T-cell (primary cell): ENCODE data around the gene MEIS1. TPM values are rescaled to one million over a fixed set of nuclear protein-coding genes. Genes with fewer than 3 reads are reported as not detected.

Source experiments
- ATAC-seq, 4 experiments: fragments of 200-7000 bp in 3 of 4; fragments of 150-1000 bp in 1 of 4; cut with Tn5 transposase; replicated peaks in 1 of 4; 1 replicate in 3 of 4; 2 replicates in 1 of 4; pipeline ENCODE4 v1.10.0; 2021; ENCODE audit warnings: moderate library complexity in 3 of 4, mild to moderate bottlenecking in 2 of 4, moderate number of reproducible peaks in 1 of 4
- CTCF ChIA-PET, 2 donors: fragments of 300-600 bp; sonication (Branson Sonifier 250); formaldehyde crosslinking; loops; one replicate each; lab custom pipeline; 2022; ENCODE audit warnings: antibody characterized with exemption in 2 of 2; lab: Charles Lee
- POLR2A ChIA-PET, 2 donors: fragments of 300-600 bp; sonication (Branson Sonifier 250); formaldehyde crosslinking; loops; one replicate each; lab custom pipeline; 2022; ENCODE audit warnings: antibody characterized with exemption in 2 of 2; lab: Charles Lee
- DNase-seq, 35 experiments: peaks; one replicate each; pipeline versions ENCODE4 v3.0.0 to v3.0.0-alpha.2; 2013 to 2023
- H3K27ac ChIP-seq: one replicate; pipeline ENCODE4 v1.5.1; 2013; ENCODE audit warnings: low read length
- H3K27me3 ChIP-seq, 2 experiments: replicated peaks in 1 of 2; 1 replicate in 1 of 2; 2 replicates in 1 of 2; pipeline versions ENCODE4 v1.6.1 to v1.7.0; 2013; ENCODE audit warnings: low read length in 1 of 2, mixed read lengths in 1 of 2; ENCODE audit not compliant: control insufficient read depth in 2 of 2, insufficient read depth in 2 of 2; ENCODE audit errors: extremely low read depth in 1 of 2
- H3K36me3 ChIP-seq, 2 donors: 1 replicate in 1 of 2; 2 replicates in 1 of 2; pipeline versions ENCODE4 v1.6.1 to v1.7.0; 2013; ENCODE audit warnings: low read length in 1 of 2; ENCODE audit not compliant: control insufficient read depth in 2 of 2, insufficient read depth in 1 of 2; ENCODE audit errors: extremely low read depth in 1 of 2
- H3K4me1 ChIP-seq, 2 experiments: 1 replicate in 1 of 2; 2 replicates in 1 of 2; pipeline versions ENCODE4 v1.6.1 to v1.7.0; 2013; ENCODE audit warnings: low read length in 2 of 2, mixed read lengths in 1 of 2; ENCODE audit not compliant: insufficient read depth in 2 of 2, control insufficient read depth in 1 of 2; ENCODE audit errors: extremely low read depth in 1 of 2
- H3K4me3 ChIP-seq, 2 donors: 1 replicate in 1 of 2; 2 replicates in 1 of 2; pipeline versions ENCODE4 v1.5.1 to v1.7.0; 2013; ENCODE audit warnings: mild to moderate bottlenecking in 2 of 2, low read length in 1 of 2, moderate library complexity in 1 of 2; ENCODE audit not compliant: control insufficient read depth in 1 of 2; ENCODE audit errors: extremely low read depth in 1 of 2
- H3K9me3 ChIP-seq: 2 replicates; pipeline ENCODE4 v1.7.0; 2013
- H3K27ac Mint-ChIP-seq, 2 donors: one replicate each; pipeline ENCODE4 v1.8.0; 2020 to 2021; ENCODE audit warnings: mild to moderate bottlenecking in 2 of 2, mixed read lengths in 2 of 2
- H3K27me3 Mint-ChIP-seq, 2 donors: one replicate each; pipeline ENCODE4 v1.8.0; 2021 to 2022; ENCODE audit warnings: mixed read lengths in 2 of 2
- H3K36me3 Mint-ChIP-seq: one replicate; pipeline ENCODE4 v1.8.0; 2021; ENCODE audit warnings: mixed read lengths
- H3K4me1 Mint-ChIP-seq, 3 donors: one replicate each; pipeline ENCODE4 v1.8.0; 2020 to 2022; ENCODE audit warnings: mixed read lengths in 3 of 3, mild to moderate bottlenecking in 1 of 3
- H3K4me3 Mint-ChIP-seq, 3 donors: one replicate each; pipeline ENCODE4 v1.8.0; 2020 to 2022; ENCODE audit warnings: mild to moderate bottlenecking in 3 of 3, mixed read lengths in 3 of 3, moderate library complexity in 3 of 3
- H3K9me3 Mint-ChIP-seq, 3 donors: one replicate each; pipeline ENCODE4 v1.8.0; 2020 to 2022; ENCODE audit warnings: mixed read lengths in 3 of 3
- WGBS: methylation state at CpG from one replicate; pipeline ENCODE4 v1.1.5; 2013; ENCODE audit warnings: missing lambda C conversion rate; ENCODE audit not compliant: insufficient coverage; 5-methylcytosine and 5-hydroxymethylcytosine counted together
- total RNA-seq, 35 experiments: library from RNA in 6 of 35; stranded (reverse) in 6 of 35; fragments of 120-200 nt in 1 of 35; gene quantifications; one replicate each; pipeline versions ENCODE4 v1.2.1 to v1.2.4 and lab custom pipeline; 2013 to 2026

MEIS1 gene
- total RNA-seq, 5 donors from 2014 or later (not counting 1 experiment from before 2014, with no cell fraction given), result 0.32 to 3.4 (median 0.90) TPM

- POLR2A ChIA-PET, result no interaction called here
- Histone ChIP-seq H3K36me3 (no peaks in the 10 kb centered on the region), H3K27ac (no peak overlapping the region), H3K9me3 (no peaks in the 10 kb centered on the region), H3K4me3 (no peak overlapping the region), H3K27me3 (peaks cover 11 to 52% of the 10 kb centered on the region in 2 experiments), H3K4me1 (peaks cover 7 to 28% of the 10 kb centered on the region in 2 experiments)
- Mint-ChIP-seq H3K4me1 (peaks cover 31 to 33% (median 33%) of the 10 kb centered on the region in 3 donors), H3K27me3 (peaks cover 62 to 76% of the 10 kb centered on the region in 2 donors), H3K4me3 (no peak overlapping the region), H3K9me3 (peaks cover 0 to 2% (median 0%) of the 10 kb centered on the region in 3 donors), H3K27ac (no peak overlapping the region), H3K36me3 (no peaks in the 10 kb centered on the region)
- CTCF ChIA-PET, result no interaction called here
- no peak for ATAC-seq
- WGBS, result 65% methylated on average over 5 of the region's 9 CpGs
- no peak for DNase-seq
Observed at GRCh38 chr2:66430505-66431273, 4.2 kb upstream of the MEIS1 start.

DNA sequence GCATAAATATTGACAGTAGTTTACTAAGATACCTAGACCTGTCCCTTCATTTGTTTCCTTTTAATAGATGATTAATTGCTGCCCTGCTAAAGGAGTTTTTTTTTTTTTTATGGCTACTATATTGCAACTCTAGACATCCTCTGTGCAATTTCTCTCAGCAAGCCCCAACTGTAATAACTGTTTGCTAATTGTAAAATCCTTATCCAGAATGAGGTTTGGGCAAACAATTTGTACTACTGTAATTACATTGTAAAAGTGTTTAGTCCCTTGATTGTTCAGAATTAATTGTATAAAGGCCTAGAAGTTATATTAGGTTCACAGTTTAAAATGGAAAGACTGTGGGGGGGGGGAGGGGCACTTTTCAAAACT, 3.7 kb upstream of the MEIS1 start:
- POLR2A ChIA-PET, result no interaction called here
- Histone ChIP-seq H3K9me3 (no peaks in the 10 kb centered on the region), H3K27ac (no peak overlapping the region), H3K4me3 (no peak overlapping the region), H3K36me3 (no peaks in the 10 kb centered on the region), H3K27me3 (peaks cover 11 to 47% of the 10 kb centered on the region in 2 experiments), H3K4me1 (peaks cover 7 to 28% of the 10 kb centered on the region in 2 experiments)
- Mint-ChIP-seq H3K9me3 (peaks cover 0 to 2% (median 0%) of the 10 kb centered on the region in 3 donors), H3K27me3 (peaks cover 64 to 75% of the 10 kb centered on the region in 2 donors), H3K36me3 (no peaks in the 10 kb centered on the region), H3K27ac (no peak overlapping the region), H3K4me3 (no peak overlapping the region), H3K4me1 (peaks cover 32 to 34% (median 34%) of the 10 kb centered on the region in 3 donors)
- DNase-seq, result no peak
- no peak for ATAC-seq
- CTCF ChIA-PET, result no interaction called here

DNA sequence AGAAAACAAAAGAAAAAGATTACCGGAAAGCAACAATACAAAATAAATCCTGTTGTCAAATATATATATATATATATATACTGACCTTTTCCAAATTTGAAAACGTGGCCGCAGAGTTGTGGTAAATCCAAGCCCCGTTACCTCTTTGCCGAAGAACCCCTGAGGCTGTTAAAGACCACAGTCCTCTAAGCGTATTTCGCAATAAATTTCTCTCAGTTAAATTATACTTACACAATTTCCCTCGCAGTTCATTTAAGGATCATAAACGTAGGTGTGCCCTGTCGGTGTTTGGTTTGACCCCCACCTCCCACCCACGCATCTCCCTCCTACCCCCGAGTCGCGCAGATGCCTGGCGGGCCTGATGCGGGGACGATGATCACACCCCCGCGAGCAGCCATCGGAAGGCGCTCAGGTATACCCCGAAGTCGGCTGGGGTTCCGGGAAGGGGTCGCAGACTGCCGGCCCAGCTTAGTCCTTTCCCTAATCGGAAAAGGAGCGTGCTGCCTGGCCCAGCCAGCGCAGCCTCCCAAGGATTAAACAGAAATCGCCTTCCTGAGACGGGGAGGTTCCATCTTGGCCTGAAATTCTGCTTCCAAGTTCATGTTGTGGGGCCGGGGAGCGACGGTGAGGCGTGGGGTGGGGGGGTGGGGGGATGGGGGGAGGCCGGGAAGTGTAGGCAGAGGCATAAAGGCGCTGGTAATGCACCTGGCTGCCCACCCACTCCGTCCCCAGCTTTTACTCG, 2.9 kb upstream of the MEIS1 start:
- no peak overlapping the region for H3K27ac Mint-ChIP-seq
- peaks cover 70 to 78% of the 10 kb centered on the region in 2 donors for H3K27me3 Mint-ChIP-seq
- ChIA-PET POLR2A (no interaction called here), CTCF (no interaction called here)
- Histone ChIP-seq H3K27me3 (peaks cover 13 to 39% of the 10 kb centered on the region in 2 experiments), H3K27ac (no peak overlapping the region), H3K4me1 (peaks cover 7 to 28% of the 10 kb centered on the region in 2 experiments), H3K36me3 (no peaks in the 10 kb centered on the region), H3K9me3 (no peaks in the 10 kb centered on the region), H3K4me3 (no peak overlapping the region)
- H3K4me1 Mint-ChIP-seq, result peaks cover 34 to 35% (median 34%) of the 10 kb centered on the region in 3 donors
- ATAC-seq (no peak), DNase-seq (no peak)
- peak overlapping the region in 1 of 3 donors; percentile 69 for H3K4me3 Mint-ChIP-seq
- H3K36me3 Mint-ChIP-seq, result no peaks in the 10 kb centered on the region
- WGBS, result 7% methylated on average over 24 of the region's 39 CpGs
- peaks cover 0 to 2% (median 0%) of the 10 kb centered on the region in 3 donors for H3K9me3 Mint-ChIP-seq

DNA sequence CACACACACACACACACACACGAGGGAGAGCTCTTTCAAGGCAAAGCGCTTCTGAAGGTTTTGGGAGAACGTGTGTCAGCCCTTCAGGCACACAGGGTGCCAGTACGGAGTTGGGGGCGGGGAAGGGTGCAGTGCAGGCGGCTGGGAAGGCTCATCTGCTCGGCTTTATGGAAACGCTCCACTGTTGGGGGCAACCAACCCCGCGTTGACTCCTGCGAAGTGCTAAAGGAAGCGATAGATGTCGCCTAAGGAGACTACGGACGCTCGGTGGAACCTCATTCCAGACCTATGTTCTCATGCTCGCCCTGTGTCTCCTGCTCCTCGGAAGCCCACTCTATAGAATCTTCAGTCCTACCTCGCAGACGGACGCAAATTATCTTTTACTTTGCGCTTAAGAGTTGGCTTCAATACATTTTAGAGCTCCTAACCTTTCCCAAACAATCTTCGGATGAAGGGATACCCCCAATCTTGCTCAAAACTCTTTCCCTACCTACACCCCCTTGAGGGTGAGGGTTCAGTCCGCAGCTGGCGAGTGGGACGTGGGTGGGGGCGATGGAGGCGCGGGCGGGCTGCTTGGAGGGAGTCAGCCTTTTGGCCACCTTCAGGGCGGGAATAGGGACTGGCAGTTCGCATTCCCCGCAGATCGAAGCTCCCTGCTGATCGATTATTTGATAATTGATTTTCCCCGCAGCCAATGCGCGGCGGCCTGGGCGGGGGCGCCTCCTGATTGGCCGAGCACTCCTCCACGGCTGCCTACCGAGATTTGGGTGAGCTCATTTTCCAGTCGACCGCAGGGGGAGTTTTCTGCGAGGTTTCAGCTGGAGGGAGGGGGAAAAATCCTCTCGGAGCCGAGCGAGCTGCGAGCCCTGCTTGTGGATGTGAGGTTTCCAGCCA, 1.9 kb upstream of the MEIS1 start:
- no peak overlapping the region for H3K27ac Mint-ChIP-seq
- POLR2A ChIA-PET, result no interaction called here
- peaks cover 7 to 28% of the 10 kb centered on the region in 2 experiments for H3K4me1 ChIP-seq
- no peak for ATAC-seq
- H3K27me3 ChIP-seq, result peaks cover 9 to 46% of the 10 kb centered on the region in 2 experiments
- DNase-seq, result peak in 3 of 35 experiments; percentile 4 to 21 (median 15)
- peak overlapping the region in 1 of 2 donors; percentile 60 for H3K4me3 ChIP-seq
- no peaks in the 10 kb centered on the region for H3K36me3 Mint-ChIP-seq
- H3K4me3 Mint-ChIP-seq, result peak overlapping the region; percentile 32 to 69 (median 68)
- no peaks in the 10 kb centered on the region for H3K9me3 ChIP-seq
- peaks cover 72 to 79% of the 10 kb centered on the region in 2 donors for H3K27me3 Mint-ChIP-seq
- no peak overlapping the region for H3K27ac ChIP-seq
- H3K36me3 ChIP-seq, result no peaks in the 10 kb centered on the region
- WGBS, result 7% methylated on average over 40 of the region's 51 CpGs
- peaks cover 35 to 39% (median 35%) of the 10 kb centered on the region in 3 donors for H3K4me1 Mint-ChIP-seq
- CTCF ChIA-PET, result no interaction called here
- peaks cover 0 to 2% (median 0%) of the 10 kb centered on the region in 3 donors for H3K9me3 Mint-ChIP-seq

GRCh38 chr2:66433695-66433944, 1.3 kb upstream of the MEIS1 start:
- DNase-seq (no peak), ATAC-seq (no peak)
- no peaks in the 10 kb centered on the region for H3K9me3 ChIP-seq
- peak overlapping the region in 1 of 2 donors; percentile 60 for H3K4me3 ChIP-seq
- ChIA-PET CTCF (no interaction called here), POLR2A (no interaction called here)
- no peaks in the 10 kb centered on the region for H3K36me3 ChIP-seq
- Mint-ChIP-seq H3K27ac (no peak overlapping the region), H3K4me1 (peaks cover 35 to 39% (median 35%) of the 10 kb centered on the region in 3 donors), H3K36me3 (no peaks in the 10 kb centered on the region), H3K9me3 (peaks cover 0 to 2% (median 0%) of the 10 kb centered on the region in 3 donors), H3K4me3 (peak overlapping the region; percentile 32 to 69 (median 68)), H3K27me3 (peaks cover 70 to 84% of the 10 kb centered on the region in 2 donors)
- no peak overlapping the region for H3K27ac ChIP-seq
- peaks cover 9 to 48% of the 10 kb centered on the region in 2 experiments for H3K27me3 ChIP-seq
- H3K4me1 ChIP-seq, result peaks cover 7 to 28% of the 10 kb centered on the region in 2 experiments
- 0% methylated on average over 1 of the region's 7 CpGs for WGBS
